Measurements from ENCODE around the gene GALM.
A peak's percentile ranks its signal among the peaks of the same experiment; 100 is the strongest.

Gene GALM

DNA sequence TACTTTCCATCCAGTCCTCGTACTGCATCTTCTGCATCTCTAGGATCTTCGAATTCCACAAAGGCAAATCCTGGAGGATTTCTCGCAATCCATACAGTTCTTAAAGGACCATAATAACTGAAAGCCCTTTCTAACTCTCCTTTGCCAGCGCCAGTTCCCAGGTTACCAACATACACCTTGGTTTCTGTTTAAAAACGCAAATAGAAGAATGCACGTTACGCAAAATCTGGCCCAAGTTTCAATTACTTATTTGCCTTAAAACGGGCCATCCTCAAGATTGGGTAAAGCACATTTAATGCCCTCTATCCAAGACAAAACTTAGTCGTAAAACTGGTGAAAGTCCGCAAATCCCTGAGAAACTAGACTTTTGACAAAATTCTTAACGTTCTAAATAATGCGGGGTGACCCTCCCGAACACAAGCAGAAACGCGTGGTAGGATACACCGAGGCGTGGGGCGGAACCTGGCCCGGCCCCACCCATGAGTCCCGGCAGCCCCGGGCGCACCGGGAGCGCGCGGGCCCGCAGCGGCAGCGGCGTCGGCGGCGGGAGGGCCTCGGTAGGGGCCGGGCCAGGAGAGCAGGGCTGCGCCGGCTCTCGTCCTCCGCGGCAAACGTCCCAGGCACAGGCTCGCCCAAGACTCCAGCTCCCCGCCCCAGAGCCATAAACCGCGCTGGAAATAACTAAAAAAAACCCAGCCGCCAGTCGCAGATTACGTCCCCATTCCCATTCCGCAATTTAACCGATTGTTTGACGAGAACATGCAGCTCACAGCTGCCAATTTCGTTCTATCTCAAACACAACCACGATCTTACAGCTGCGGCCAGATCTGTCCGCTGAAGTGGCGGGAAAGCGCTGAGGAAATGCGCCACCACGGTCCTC is 84.3 kb downstream of the GALM start:
- H3K27me3 ChIP-seq (ENCODE audit: insufficient read depth, poor library complexity, severe bottlenecking) = no peaks in the 10 kb centered on the region
- peaks cover 50% of the 10 kb centered on the region for H3K36me3 ChIP-seq (ENCODE audit: low read depth)
- DNase-seq (ENCODE audit: low spot score) (no peak), ATAC-seq (ENCODE audit: low read depth) (peak; percentile 54)
- peak overlapping the region; percentile 86 for H3K4me3 ChIP-seq (ENCODE audit: severe bottlenecking)
- TF ChIP-seq, protein P1, sequence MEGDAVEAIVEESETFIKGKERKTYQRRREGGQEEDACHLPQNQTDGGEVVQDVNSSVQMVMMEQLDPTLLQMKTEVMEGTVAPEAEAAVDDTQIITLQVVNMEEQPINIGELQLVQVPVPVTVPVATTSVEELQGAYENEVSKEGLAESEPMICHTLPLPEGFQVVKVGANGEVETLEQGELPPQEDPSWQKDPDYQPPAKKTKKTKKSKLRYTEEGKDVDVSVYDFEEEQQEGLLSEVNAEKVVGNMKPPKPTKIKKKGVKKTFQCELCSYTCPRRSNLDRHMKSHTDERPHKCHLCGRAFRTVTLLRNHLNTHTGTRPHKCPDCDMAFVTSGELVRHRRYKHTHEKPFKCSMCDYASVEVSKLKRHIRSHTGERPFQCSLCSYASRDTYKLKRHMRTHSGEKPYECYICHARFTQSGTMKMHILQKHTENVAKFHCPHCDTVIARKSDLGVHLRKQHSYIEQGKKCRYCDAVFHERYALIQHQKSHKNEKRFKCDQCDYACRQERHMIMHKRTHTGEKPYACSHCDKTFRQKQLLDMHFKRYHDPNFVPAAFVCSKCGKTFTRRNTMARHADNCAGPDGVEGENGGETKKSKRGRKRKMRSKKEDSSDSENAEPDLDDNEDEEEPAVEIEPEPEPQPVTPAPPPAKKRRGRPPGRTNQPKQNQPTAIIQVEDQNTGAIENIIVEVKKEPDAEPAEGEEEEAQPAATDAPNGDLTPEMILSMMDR (IDR thresholded peaks at IDR 0.05; ENCODE audit: poor library complexity, severe bottlenecking) = no peak
- H3K27ac ChIP-seq (ENCODE audit: poor library complexity, severe bottlenecking) = peak overlapping the region; percentile 77
- peaks cover 24% of the 10 kb centered on the region for H3K4me1 ChIP-seq (ENCODE audit: insufficient read depth, poor library complexity, severe bottlenecking)
- H3K9me3 ChIP-seq (ENCODE audit: severe bottlenecking) = no peaks in the 10 kb centered on the region

DNA sequence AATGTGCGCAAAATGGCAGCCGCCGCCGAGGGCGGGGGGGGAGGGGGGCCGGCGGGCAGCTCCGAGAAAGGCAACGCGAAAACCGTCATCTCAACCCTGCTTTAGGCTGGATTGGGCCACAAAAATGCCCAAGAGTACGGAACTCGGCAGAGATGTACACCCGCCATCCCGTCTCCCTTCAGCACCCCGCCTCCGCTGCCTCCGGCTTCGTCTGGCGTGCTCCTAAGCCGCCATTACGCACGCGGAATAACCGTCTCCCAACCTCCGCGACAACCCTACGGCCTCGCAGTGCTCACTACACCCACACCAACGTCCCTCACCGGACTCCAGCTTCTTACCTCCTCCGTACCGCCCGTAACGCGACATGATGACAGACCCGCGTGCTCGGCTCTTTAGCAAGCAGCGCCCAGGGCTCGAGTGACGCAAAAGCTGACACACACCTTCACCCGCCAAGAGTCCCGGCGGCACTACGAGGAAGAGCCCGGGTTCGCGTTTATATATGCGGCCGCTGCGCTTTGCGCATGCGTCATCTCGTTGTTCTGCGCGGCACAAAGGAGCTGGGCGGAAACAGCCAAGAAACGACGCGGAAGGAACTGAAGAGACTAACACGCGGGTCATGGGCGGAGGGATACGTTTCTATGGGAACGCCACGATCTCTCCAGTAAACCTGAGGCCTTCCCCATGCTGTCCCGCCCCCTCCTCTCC is 85.1 kb downstream of the GALM start, which contains the start of gene SRSF7:
TSS of gene SRSF7 (minus strand) at position 471 of the 705 bp plus-strand sequence. CDS start at position 366, 105 bp downstream.
- H3K9me3 ChIP-seq (ENCODE audit: severe bottlenecking) = no peaks in the 10 kb centered on the region
- ATAC-seq (ENCODE audit: low read depth) (peak; percentile 79), DNase-seq (ENCODE audit: low spot score) (peak; percentile 96)
- TF ChIP-seq, protein P1 (IDR thresholded peaks at IDR 0.05; ENCODE audit: poor library complexity, severe bottlenecking) = no peak
- H3K4me1 ChIP-seq (ENCODE audit: insufficient read depth, poor library complexity, severe bottlenecking) = peaks cover 24% of the 10 kb centered on the region
- H3K27ac ChIP-seq (ENCODE audit: poor library complexity, severe bottlenecking) = peak within 1 kb of the TSS; percentile 77
- no peaks in the 10 kb centered on the region for H3K27me3 ChIP-seq (ENCODE audit: insufficient read depth, poor library complexity, severe bottlenecking)
- peak within 1 kb of the TSS; percentile 86 for H3K4me3 ChIP-seq (ENCODE audit: severe bottlenecking)
- H3K36me3 ChIP-seq (ENCODE audit: low read depth) = peaks cover 42% of the 10 kb centered on the region

DNA sequence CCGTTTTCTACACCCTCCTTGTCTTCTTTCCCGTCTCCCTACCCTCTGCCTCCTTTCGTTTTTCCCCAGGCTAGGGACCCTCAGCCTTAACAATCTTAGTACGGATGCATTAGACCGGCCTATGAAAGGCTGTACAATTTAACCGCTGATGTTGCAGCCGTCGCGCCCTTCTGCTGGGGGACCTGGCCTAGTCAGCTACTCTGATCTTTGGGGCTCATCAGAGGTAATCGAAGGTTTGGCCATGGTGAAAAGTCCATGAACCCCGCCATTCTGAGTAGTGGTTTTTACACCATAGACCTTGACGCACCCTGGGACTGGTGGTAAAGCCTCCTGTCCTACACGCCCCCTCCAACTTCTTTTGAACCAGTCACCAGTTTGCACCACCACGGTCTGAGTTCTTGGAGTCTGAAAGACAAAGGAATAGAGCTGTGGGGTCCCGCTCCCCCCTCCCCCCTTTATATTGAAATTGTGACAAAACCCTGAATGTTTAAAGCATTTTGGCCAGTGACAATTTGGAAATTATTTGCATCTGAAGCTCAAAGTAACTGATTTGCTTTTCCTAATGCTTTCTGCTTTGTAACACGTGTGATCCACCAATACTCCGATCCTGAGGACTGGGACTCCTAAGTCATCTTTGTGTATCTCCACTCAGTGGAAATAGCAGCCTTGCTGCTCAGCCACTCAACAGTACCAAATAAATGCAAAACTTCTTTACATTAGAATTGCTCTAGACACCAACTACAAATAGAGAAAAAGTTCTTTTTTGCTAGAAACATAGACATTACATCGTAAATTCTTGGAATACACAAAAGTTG is 85.9 kb downstream of the GALM start:
- Histone ChIP-seq H3K9me3 (ENCODE audit: severe bottlenecking) (no peaks in the 10 kb centered on the region), H3K4me3 (ENCODE audit: severe bottlenecking) (peak overlapping the region; percentile 86), H3K4me1 (ENCODE audit: insufficient read depth, poor library complexity, severe bottlenecking) (peaks cover 24% of the 10 kb centered on the region), H3K27ac (ENCODE audit: poor library complexity, severe bottlenecking) (peak overlapping the region; percentile 77), H3K36me3 (ENCODE audit: low read depth) (peaks cover 34% of the 10 kb centered on the region), H3K27me3 (ENCODE audit: insufficient read depth, poor library complexity, severe bottlenecking) (no peaks in the 10 kb centered on the region)
- TF ChIP-seq, protein P1 (IDR thresholded peaks at IDR 0.05; ENCODE audit: poor library complexity, severe bottlenecking) = no peak
- DNase-seq (ENCODE audit: low spot score) (no peak), ATAC-seq (ENCODE audit: low read depth) (no peak)

DNA sequence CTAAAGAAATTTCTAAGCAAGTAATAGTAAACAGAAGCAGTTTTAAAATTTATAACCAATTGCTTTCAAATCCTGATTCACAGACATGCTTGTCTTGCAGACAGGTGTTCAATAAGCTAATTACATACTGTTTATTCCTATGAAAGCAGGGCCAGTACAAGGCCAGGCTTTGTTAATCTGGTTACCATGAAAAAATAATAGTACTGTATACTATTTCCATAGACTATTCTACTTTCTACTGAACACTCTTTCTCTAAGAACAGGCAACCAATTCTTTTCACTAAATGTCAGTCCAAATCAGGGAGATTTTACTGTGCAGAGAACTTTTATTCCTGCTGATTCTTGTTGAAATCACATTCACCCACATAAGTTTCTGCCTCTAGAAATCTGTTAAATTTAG is 88.1 kb downstream of the GALM start:
- Histone ChIP-seq H3K36me3 (ENCODE audit: low read depth) (peaks cover 12% of the 10 kb centered on the region), H3K4me3 (ENCODE audit: severe bottlenecking) (no peak overlapping the region), H3K27ac (ENCODE audit: poor library complexity, severe bottlenecking) (no peak overlapping the region), H3K9me3 (ENCODE audit: severe bottlenecking) (no peaks in the 10 kb centered on the region), H3K27me3 (ENCODE audit: insufficient read depth, poor library complexity, severe bottlenecking) (no peaks in the 10 kb centered on the region), H3K4me1 (ENCODE audit: insufficient read depth, poor library complexity, severe bottlenecking) (peaks cover 11% of the 10 kb centered on the region)
- DNase-seq (ENCODE audit: low spot score) (no peak), ATAC-seq (ENCODE audit: low read depth) (no peak)
- TF ChIP-seq, protein P1 (IDR thresholded peaks at IDR 0.05; ENCODE audit: poor library complexity, severe bottlenecking) = no peak

Data from RWPE2 (cell line).